ENCODE results near the gene SYNE1. TPM values are rescaled to one million over a fixed set of nuclear protein-coding genes. Genes with fewer than 3 reads are reported as not detected.

Gene SYNE1
- total and polyA plus RNA-seq, 8 donors, result 79.1 to 201 (median 104) TPM

- no peak for ATAC-seq
- TF ChIP-seq CTCF (IDR thresholded peaks at IDR 0.05), result no peak
- Histone ChIP-seq H3K9me3 (no peaks in the 10 kb centered on the region), H3K27ac (no peak overlapping the region), H3K36me3 (peaks cover 0 to 90% of the 10 kb centered on the region in 2 donors), H3K4me3 (no peak overlapping the region), H3K27me3 (no peaks in the 10 kb centered on the region), H3K4me1 (no peaks in the 10 kb centered on the region)
- intact Hi-C loops (cut with DNase I), result no loop called here
- no peak for DNase-seq
Measured at GRCh38 chr6:152323376-152323775, 313.8 kb downstream of the SYNE1 start.

GRCh38 chr6:152318278-152318677, 318.9 kb downstream of the SYNE1 start:
- peak overlapping the region; percentile 49 to 57 for H3K27ac ChIP-seq
- peaks cover 0 to 95% of the 10 kb centered on the region in 2 donors for H3K36me3 ChIP-seq
- intact Hi-C loops (cut with DNase I), result no loop called here
- H3K4me1 ChIP-seq, result no peaks in the 10 kb centered on the region
- DNase-seq (no peak), ATAC-seq (no peak)
- no peak for TF ChIP-seq CTCF (IDR thresholded peaks at IDR 0.05)
- no peak overlapping the region for H3K4me3 ChIP-seq
- no peaks in the 10 kb centered on the region for H3K9me3 ChIP-seq
- no peaks in the 10 kb centered on the region for H3K27me3 ChIP-seq

- H3K27me3 ChIP-seq, result no peaks in the 10 kb centered on the region
- intact Hi-C loops (cut with DNase I), result no loop called here
- ATAC-seq, result peak; percentile 82
- peak in 2 of 4 donors; percentile 23 to 61 for DNase-seq
- H3K27ac ChIP-seq, result peak overlapping the region; percentile 19 to 62
- H3K4me1 ChIP-seq, result no peaks in the 10 kb centered on the region
- no peak for TF ChIP-seq CTCF (IDR thresholded peaks at IDR 0.05)
- no peaks in the 10 kb centered on the region for H3K9me3 ChIP-seq
- no peak overlapping the region for H3K4me3 ChIP-seq
- peaks cover 0 to 86% of the 10 kb centered on the region in 2 donors for H3K36me3 ChIP-seq
Measured at GRCh38 chr6:152316024-152316423, 321.1 kb downstream of the SYNE1 start.

- Histone ChIP-seq H3K36me3 (peaks cover 0 to 86% of the 10 kb centered on the region in 2 donors), H3K4me1 (no peaks in the 10 kb centered on the region), H3K27me3 (no peaks in the 10 kb centered on the region), H3K27ac (peak overlapping the region in 1 of 2 donors; percentile 38), H3K9me3 (no peaks in the 10 kb centered on the region), H3K4me3 (no peak overlapping the region)
- no peak for TF ChIP-seq CTCF (IDR thresholded peaks at IDR 0.05)
- DNase-seq, result no peak
- intact Hi-C loops (cut with DNase I), result no loop called here
- no peak for ATAC-seq
Measured at GRCh38 chr6:152314483-152314832, 322.7 kb downstream of the SYNE1 start.

- H3K36me3 ChIP-seq, result peaks cover 1 to 90% of the 10 kb centered on the region in 2 donors
- TF ChIP-seq CTCF (IDR thresholded peaks at IDR 0.05), result no peak
- peak overlapping the region in 1 of 2 donors; percentile 38 for H3K27ac ChIP-seq
- ATAC-seq, result no peak
- no peaks in the 10 kb centered on the region for H3K9me3 ChIP-seq
- intact Hi-C loops (cut with DNase I), result no loop called here
- H3K27me3 ChIP-seq, result no peaks in the 10 kb centered on the region
- no peak for DNase-seq
- no peaks in the 10 kb centered on the region for H3K4me1 ChIP-seq
- H3K4me3 ChIP-seq, result no peak overlapping the region
Measured at GRCh38 chr6:152313542-152314482, 323.4 kb downstream of the SYNE1 start.

All from left lung (tissue), 10 donors.